GM18526 (cell line): Measurements from ENCODE around the gene FBXL17.

Experiments used
- POLR2A ChIP-seq: IDR thresholded peaks from 3 replicates; pipeline ENCODE4 v1.6.1; 2011; ENCODE audit not compliant: insufficient read length; ENCODE audit errors: extremely low read depth

The FBXL17 gene

DNA sequence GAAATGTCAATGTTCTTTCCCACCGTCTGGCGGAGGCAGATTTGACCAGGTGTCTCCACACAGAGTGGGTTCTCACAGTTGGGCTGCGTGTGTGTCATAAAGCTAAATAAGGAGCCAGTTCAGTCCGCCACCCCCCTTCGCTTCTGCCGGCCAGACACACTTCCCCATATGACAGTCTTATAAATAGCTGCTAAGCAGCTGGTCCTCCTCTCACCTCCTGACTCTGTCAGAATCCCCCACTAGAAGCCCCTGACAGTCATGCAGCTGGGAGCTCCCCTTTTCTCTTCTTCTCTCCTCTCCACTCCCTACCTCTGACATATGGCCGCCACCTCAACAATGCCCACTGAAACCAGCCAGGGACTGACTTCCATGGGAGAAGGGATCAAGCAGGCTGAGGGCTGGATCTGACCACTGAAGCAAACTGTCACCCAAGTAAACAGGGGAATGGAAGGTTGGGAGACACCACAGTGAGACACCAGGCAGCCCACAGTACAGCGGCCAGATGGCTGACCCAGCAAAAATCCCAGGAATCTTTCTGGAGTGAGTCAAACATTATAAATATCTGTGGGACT, 569.2 kb downstream of the FBXL17 start:
- no peak for TF ChIP-seq POLR2A

DNA sequence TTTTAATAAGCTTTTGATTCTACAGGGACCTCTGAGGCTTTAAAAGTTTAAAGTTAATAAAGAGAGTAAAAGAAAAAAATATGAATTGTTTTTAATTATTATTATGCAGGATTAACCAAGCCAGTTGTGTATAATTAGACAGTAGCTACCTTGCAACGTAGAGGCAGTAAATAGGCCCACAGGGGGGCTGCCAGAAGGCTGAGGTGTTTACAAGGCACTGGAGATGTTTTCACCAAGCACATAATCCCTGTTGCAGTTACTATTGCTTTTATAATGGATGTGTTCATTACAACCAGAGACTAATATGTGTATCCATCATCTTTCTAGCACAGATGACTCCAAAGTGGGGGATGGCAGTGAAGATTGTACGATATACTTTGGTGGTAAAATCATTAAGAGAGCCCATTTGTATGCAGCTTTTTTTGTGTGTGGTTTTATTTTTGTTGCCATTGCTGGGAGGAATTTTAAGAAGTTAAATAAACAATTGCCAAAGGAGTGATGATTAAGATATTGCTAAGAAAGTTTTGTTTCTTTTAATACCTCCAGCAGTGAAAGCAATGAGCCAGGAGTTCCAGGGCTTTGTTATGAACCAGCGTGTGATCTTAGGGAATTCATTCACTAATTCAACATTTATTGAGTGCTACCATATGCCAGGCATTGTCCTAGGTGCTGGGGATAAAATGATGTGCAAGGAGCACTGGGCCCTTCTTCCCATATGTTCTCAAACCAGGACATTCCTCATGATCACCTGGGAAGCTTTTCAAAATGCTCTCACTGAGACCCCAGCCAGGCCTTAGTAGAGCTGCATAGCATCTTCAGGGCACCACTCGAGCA, 572.5 kb downstream of the FBXL17 start:
- TF ChIP-seq POLR2A, result no peak
